Breast epithelium (tissue), 3 donors: ENCODE measurements around the gene SLC10A1.

Experiments used
- CTCF ChIP-seq, 3 donors: fragments of 450-650 bp; IDR thresholded peaks; one replicate each; pipeline ENCODE4 v1.5.1; 2016 to 2017; ENCODE audit warnings: antibody characterized with exemption in 3 of 3, mild to moderate bottlenecking in 3 of 3, moderate library complexity in 3 of 3
- POLR2AphosphoS5 ChIP-seq, 3 donors: sonication (generic); formaldehyde crosslinking; IDR thresholded peaks; one replicate each; pipeline ENCODE4 v1.6.1; 2017; ENCODE audit warnings: antibody characterized with exemption in 3 of 3

GRCh38 chr14:69819607-69820006 lies 22.6 kb upstream of the SLC10A1 start:
- no peak for TF ChIP-seq CTCF (IDR thresholded peaks at IDR 0.05)
- no peak for TF ChIP-seq POLR2AphosphoS5 (IDR thresholded peaks at IDR 0.05)
